Cardiac muscle cell (in vitro differentiated cells and primary cell): ENCODE measurements around the gene PINLYP. TPM values are rescaled to one million over a fixed set of nuclear protein-coding genes. Genes with fewer than 3 reads are reported as not detected.

ENCODE experiments used
- DNase-seq, 2 donors: peaks; one replicate each; pipeline versions ENCODE4 v3.0.0 to v3.0.0-alpha.2; 2010 to 2017; ENCODE audit warnings: low read depth in 1 of 2, low spot score in 1 of 2
- H3K27ac ChIP-seq: fragments of 200-600 bp; sonication (generic); 2 replicates; pipeline ENCODE4 v1.5.1; 2016
- H3K27me3 ChIP-seq: fragments of 200-600 bp; sonication (generic); 2 replicates; pipeline ENCODE4 v1.6.0; 2016; ENCODE audit warnings: control low read depth
- H3K36me3 ChIP-seq: fragments of 200-600 bp; sonication (generic); 2 replicates; pipeline ENCODE4 v1.5.1; 2016; ENCODE audit warnings: control low read depth
- H3K4me1 ChIP-seq: fragments of 200-600 bp; sonication (generic); 2 replicates; pipeline ENCODE4 v1.8.1; 2017; ENCODE audit warnings: low read depth, mild to moderate bottlenecking, mixed run types
- H3K4me3 ChIP-seq: fragments of 200-600 bp; sonication (generic); 2 replicates; pipeline ENCODE4 v1.5.1; 2016; ENCODE audit warnings: mild to moderate bottlenecking
- H3K9me3 ChIP-seq: fragments of 200-600 bp; sonication (generic); 2 replicates; pipeline ENCODE4 v1.5.1; 2017; ENCODE audit warnings: low read depth, mild to moderate bottlenecking, control low read depth
- CTCF ChIP-seq: IDR thresholded peaks from 2 replicates; pipeline ENCODE4 v1.5.1; 2012; ENCODE audit warnings: low read depth, mild to moderate bottlenecking, low read length
- polyA plus RNA-seq: library from polyadenylated mRNA; unstranded; fragments of >200 nt; fragmentation: Nextera tagmentation; extraction: Ambion mirVana; gene quantifications from 2 replicates; pipeline ENCODE4 v1.2.1, GENCODE V29; 2016
- total RNA-seq: library from RNA; depleted of rRNA; stranded (reverse); fragments of >200 nt; gene quantifications from 2 replicates; pipeline ENCODE4 v1.2.3, GENCODE V29; 2016

The PINLYP gene
- total and polyA plus RNA-seq, 2 experiments from 2014 or later, result 8.7 to 12.1 TPM

- TF ChIP-seq CTCF, result no peak
- no peak for DNase-seq
- Histone ChIP-seq H3K9me3 (no peaks in the 10 kb centered on the region), H3K4me3 (no peak overlapping the region), H3K27ac (no peak overlapping the region), H3K4me1 (no peaks in the 10 kb centered on the region), H3K27me3 (no peaks in the 10 kb centered on the region), H3K36me3 (peaks cover 3% of the 10 kb centered on the region)
Observed at GRCh38 chr19:43626838-43627237, 51.2 kb downstream of the PINLYP start.

DNA sequence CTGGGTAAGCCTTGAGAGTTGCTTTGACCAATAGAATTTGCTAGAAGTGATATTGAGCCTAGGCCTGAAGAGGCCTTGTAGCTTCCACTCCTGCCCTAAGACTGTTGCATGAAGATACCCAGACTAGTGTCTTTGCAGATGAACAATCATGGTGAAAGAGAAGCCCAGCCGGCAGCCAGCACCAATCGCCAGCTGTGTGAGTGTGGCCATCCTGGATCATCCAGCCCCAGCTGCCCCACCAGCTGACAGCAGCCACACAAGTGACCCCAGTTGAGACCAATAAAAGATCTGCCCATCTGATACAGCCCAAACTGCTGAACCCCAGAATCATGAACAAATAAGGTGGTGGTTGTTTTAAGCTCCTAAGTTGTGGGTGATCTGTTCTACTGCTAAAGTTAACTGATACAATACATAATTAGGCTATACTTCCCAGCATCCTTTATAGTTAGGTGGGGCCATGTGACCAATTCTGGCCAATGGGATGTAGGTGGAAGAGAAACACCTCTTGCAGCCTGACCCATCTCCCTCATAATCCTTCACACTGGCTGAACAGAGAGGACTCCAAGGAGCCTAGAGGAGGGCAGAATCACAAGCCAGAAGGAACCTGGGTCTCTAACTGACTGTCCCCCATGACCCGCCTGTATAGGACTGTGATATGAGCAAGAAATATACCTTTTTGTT is 53.2 kb downstream of the PINLYP start:
- H3K36me3 ChIP-seq, result no peaks in the 10 kb centered on the region
- TF ChIP-seq CTCF, result no peak
- no peak for DNase-seq
- no peak overlapping the region for H3K27ac ChIP-seq
- H3K27me3 ChIP-seq, result no peaks in the 10 kb centered on the region
- no peak overlapping the region for H3K4me3 ChIP-seq
- H3K9me3 ChIP-seq, result no peaks in the 10 kb centered on the region
- H3K4me1 ChIP-seq, result no peaks in the 10 kb centered on the region

GRCh38 chr19:43631491-43631890 is 55.9 kb downstream of the PINLYP start:
- no peak for TF ChIP-seq CTCF
- no peak for DNase-seq
- Histone ChIP-seq H3K9me3 (no peaks in the 10 kb centered on the region), H3K27ac (no peak overlapping the region), H3K4me1 (peaks cover 6% of the 10 kb centered on the region), H3K27me3 (no peaks in the 10 kb centered on the region), H3K4me3 (no peak overlapping the region), H3K36me3 (no peaks in the 10 kb centered on the region)

Other genes with a start within 250 kb of the PINLYP start
- not detected in 2 replicates for gene CD177, start 222.1 kb upstream of the PINLYP start, total RNA-seq
- not detected in 2 replicates for gene CD177, start 222.1 kb upstream of the PINLYP start, polyA plus RNA-seq
- gene TEX101, start 160.9 kb upstream of the PINLYP start, total RNA-seq, result not detected in 2 replicates
- not detected in 2 replicates for gene TEX101, start 160.9 kb upstream of the PINLYP start, polyA plus RNA-seq
- 0.67 and 3.2 TPM in 2 replicates for gene LYPD3, start 110.2 kb upstream of the PINLYP start, total RNA-seq
- 0.73 and 3.5 TPM in 2 replicates for gene LYPD3, start 110.2 kb upstream of the PINLYP start, polyA plus RNA-seq
- gene PHLDB3, start 71.1 kb upstream of the PINLYP start, total RNA-seq, result 19.0 and 45.9 TPM in 2 replicates
- gene PHLDB3, start 71.1 kb upstream of the PINLYP start, polyA plus RNA-seq, result 11.2 and 20.0 TPM in 2 replicates
- 35.0 and 46.5 TPM in 2 replicates for gene ETHE1, start 48.6 kb upstream of the PINLYP start, total RNA-seq
- 31.6 and 41.7 TPM in 2 replicates for gene ETHE1, start 48.6 kb upstream of the PINLYP start, polyA plus RNA-seq
- gene ZNF575, start 42.6 kb upstream of the PINLYP start, total RNA-seq, result 1.8 TPM in 1 of 2 replicates, not detected in the other
- 0.72 and 3.3 TPM in 2 replicates for gene ZNF575, start 42.6 kb upstream of the PINLYP start, polyA plus RNA-seq
- 82.5 and 85.3 TPM in 2 replicates for gene XRCC1, start 274 bp upstream of the PINLYP start, total RNA-seq
- 52.0 and 52.7 TPM in 2 replicates for gene XRCC1, start 274 bp upstream of the PINLYP start, polyA plus RNA-seq
- 39.0 and 49.6 TPM in 2 replicates for gene IRGQ, start 20.3 kb downstream of the PINLYP start, total RNA-seq
- gene IRGQ, start 20.3 kb downstream of the PINLYP start, polyA plus RNA-seq, result 21.1 and 22.4 TPM in 2 replicates
- 12.5 and 12.6 TPM in 2 replicates for gene ZNF576, start 20.8 kb downstream of the PINLYP start, total RNA-seq
- 13.1 and 14.6 TPM in 2 replicates for gene ZNF576, start 20.8 kb downstream of the PINLYP start, polyA plus RNA-seq
- gene SRRM5, start 36.3 kb downstream of the PINLYP start, total RNA-seq, result 0.18 and 0.30 TPM in 2 replicates
- 0.50 TPM in 1 of 2 replicates, not detected in the other for gene SRRM5, start 36.3 kb downstream of the PINLYP start, polyA plus RNA-seq
- gene ZNF428, start 43.8 kb downstream of the PINLYP start, total RNA-seq, result 87.2 and 135 TPM in 2 replicates
- 134 and 207 TPM in 2 replicates for gene ZNF428, start 43.8 kb downstream of the PINLYP start, polyA plus RNA-seq
- gene CADM4, start 64.0 kb downstream of the PINLYP start, total RNA-seq, result 40.5 and 59.6 TPM in 2 replicates
- 12.3 and 13.3 TPM in 2 replicates for gene CADM4, start 64.0 kb downstream of the PINLYP start, polyA plus RNA-seq
- gene PLAUR, start 94.4 kb downstream of the PINLYP start, total RNA-seq, result 2.0 and 7.5 TPM in 2 replicates
- 3.8 TPM in 2 replicates for gene PLAUR, start 94.4 kb downstream of the PINLYP start, polyA plus RNA-seq
- not detected in 2 replicates for gene IRGC, start 140.3 kb downstream of the PINLYP start, total RNA-seq
- gene IRGC, start 140.3 kb downstream of the PINLYP start, polyA plus RNA-seq, result not detected in 2 replicates
- gene SMG9, start 179.2 kb downstream of the PINLYP start, total RNA-seq, result 41.2 and 54.1 TPM in 2 replicates
- 59.5 and 72.3 TPM in 2 replicates for gene SMG9, start 179.2 kb downstream of the PINLYP start, polyA plus RNA-seq
- gene KCNN4, start 205.2 kb downstream of the PINLYP start, total RNA-seq, result 0.60 and 1.5 TPM in 2 replicates
- not detected in 2 replicates for gene KCNN4, start 205.2 kb downstream of the PINLYP start, polyA plus RNA-seq
- gene LYPD5, start 226.6 kb downstream of the PINLYP start, total RNA-seq, result 0.11 TPM in 1 of 2 replicates, not detected in the other
- gene LYPD5, start 226.6 kb downstream of the PINLYP start, polyA plus RNA-seq, result 0.56 TPM in 1 of 2 replicates, not detected in the other